Measurements from ENCODE around the gene HIPK3.

- TF ChIP-seq CTCF (IDR thresholded peaks at IDR 0.05 in 4 of 5, conservative IDR thresholded peaks at IDR 0.05 in 1 of 5) (peak; percentile 33 to 60 (median 43)), POLR2A (IDR thresholded peaks at IDR 0.05) (peak; percentile 81 to 84)
Measured at GRCh38 chr11:33257897-33258630, 883 bp downstream of the HIPK3 start.

All from gastrocnemius medialis (tissue), 4 donors.